Keratinocyte (primary cell): ENCODE results near the gene ADNP2. TPM values are rescaled to one million over a fixed set of nuclear protein-coding genes. Genes with fewer than 3 reads are reported as not detected.

Source experiments
- DNase-seq: peaks from one replicate; pipeline ENCODE4 v3.0.0-alpha.2; 2011; ENCODE audit warnings: low read depth, missing footprints, low spot score
- FAIRE-seq: peaks from 2 replicates; lab custom pipeline; 2011; peaks lifted over from hg19 to GRCh38; lab: Jason Lieb, UNC
- H2AFZ ChIP-seq: 2 replicates; pipeline ENCODE4 v1.6.0; 2012; ENCODE audit warnings: low read length, control low read depth, inconsistent platforms; ENCODE audit not compliant: control insufficient read depth
- H3K27ac ChIP-seq: 2 replicates; pipeline ENCODE4 v1.5.1; 2011; ENCODE audit warnings: low read length; ENCODE audit not compliant: control insufficient read depth, insufficient read depth
- H3K27me3 ChIP-seq: 3 replicates; pipeline ENCODE4 v1.6.0; 2011; ENCODE audit warnings: low read length; ENCODE audit not compliant: control insufficient read depth, insufficient read depth; ENCODE audit errors: extremely low read depth
- H3K36me3 ChIP-seq, 2 experiments: 2 replicates in 1 of 2; 3 replicates in 1 of 2; pipeline ENCODE4 v1.5.1; 2011; ENCODE audit warnings: low read length in 2 of 2, mild to moderate bottlenecking in 1 of 2; ENCODE audit not compliant: control insufficient read depth in 2 of 2, insufficient read depth in 2 of 2; ENCODE audit errors: extremely low read depth in 1 of 2
- H3K4me1 ChIP-seq: 3 replicates; pipeline ENCODE4 v1.5.1; 2011; ENCODE audit warnings: low read length; ENCODE audit not compliant: control insufficient read depth, insufficient read depth; ENCODE audit errors: extremely low read depth
- H3K4me2 ChIP-seq: 3 replicates; pipeline ENCODE4 v1.6.0; 2011; ENCODE audit warnings: low read depth, low read length; ENCODE audit not compliant: control insufficient read depth, insufficient read depth; ENCODE audit errors: extremely low read depth
- H3K4me3 ChIP-seq, 3 experiments: fragments of 200-600 bp in 1 of 3; sonication (generic) in 1 of 3; 2 replicates in 2 of 3; 3 replicates in 1 of 3; pipeline ENCODE4 v1.5.1; 2011 to 2016; ENCODE audit warnings: low read length in 3 of 3, mild to moderate bottlenecking in 3 of 3, control low read depth in 2 of 3, inconsistent platforms in 1 of 3, low read depth in 1 of 3, mixed read lengths in 1 of 3, mixed run types in 1 of 3, moderate library complexity in 1 of 3; ENCODE audit not compliant: control insufficient read depth in 2 of 3, insufficient read depth in 2 of 3; ENCODE audit errors: extremely low read depth in 1 of 3
- H3K79me2 ChIP-seq: 2 replicates; pipeline ENCODE4 v1.6.0; 2012; ENCODE audit warnings: low read length; ENCODE audit not compliant: control insufficient read depth, insufficient read depth
- H3K9ac ChIP-seq: 3 replicates; pipeline ENCODE4 v1.6.0; 2011; ENCODE audit warnings: low read length; ENCODE audit not compliant: control insufficient read depth, insufficient read depth; ENCODE audit errors: extremely low read depth
- H3K9me1 ChIP-seq: 3 replicates; pipeline ENCODE4 v1.6.0; 2011; ENCODE audit warnings: low read length; ENCODE audit not compliant: control insufficient read depth, insufficient read depth; ENCODE audit errors: extremely low read depth
- H3K9me3 ChIP-seq: 2 replicates; pipeline ENCODE4 v1.5.1; 2012; ENCODE audit warnings: low read depth, low read length; ENCODE audit not compliant: control insufficient read depth
- H4K20me1 ChIP-seq: 3 replicates; pipeline ENCODE4 v1.6.0; 2011; ENCODE audit warnings: low read length; ENCODE audit not compliant: control insufficient read depth, insufficient read depth; ENCODE audit errors: extremely low read depth
- EZH2 ChIP-seq: IDR thresholded peaks from one replicate; pipeline ENCODE4 v1.6.1; 2012; ENCODE audit warnings: inconsistent platforms, mild to moderate bottlenecking, low read length, moderate library complexity
- dilution Hi-C: fragments of 300-500 bp; cut with MboI; formaldehyde crosslinking; loops from one replicate; pipeline ENCODE4 v1.7.0; 2020; ENCODE audit warnings: low sequenced_read_pairs; ENCODE audit not compliant: extremely low pct_ligation_motif_present
- polyA plus RNA-seq, 5 experiments: library from polyadenylated mRNA; depleted of rRNA in 3 of 5; stranded (reverse) in 3 of 5; stranded (forward) in 1 of 5; unstranded in 1 of 5; fragments of >200 nt; gene quantifications; 1 replicate in 1 of 5; 2 replicates in 3 of 5; 3 replicates in 1 of 5; pipeline versions ENCODE4 v1.2.1 to v1.2.3, GENCODE V29; 2011 to 2012; ENCODE audit warnings: missing spikeins in 2 of 5, low read depth in 1 of 5, low replicate concordance in 1 of 5
- TF ChIP-seq, protein P1 (sequence below), 3 experiments: IDR thresholded peaks in 1 of 3; conservative IDR thresholded peaks in 1 of 3; optimal IDR thresholded peaks in 1 of 3; 2 replicates in 2 of 3; 3 replicates in 1 of 3; pipeline versions ENCODE3 to v1.5.1; 2011; ENCODE audit warnings: low read length in 3 of 3, mild to moderate bottlenecking in 3 of 3, moderate library complexity in 2 of 3, control low read depth in 1 of 3, inconsistent platforms in 1 of 3; ENCODE audit not compliant: insufficient read depth in 2 of 3; ENCODE audit errors: extremely low read depth in 1 of 3

Gene ADNP2
- polyA plus RNA-seq, 1 donor (not counting 4 experiments of a cell fraction or from before 2014, with no cell fraction given): 11.3 TPM

GRCh38 chr18:80159713-80160636 lies 50.9 kb downstream of the ADNP2 start:
- no peak for FAIRE-seq
- peaks cover 4% of the 10 kb centered on the region for H3K79me2 ChIP-seq
- H3K4me1 ChIP-seq: no peaks in the 10 kb centered on the region
- no peak overlapping the region for H3K4me3 ChIP-seq
- H3K9me3 ChIP-seq: no peaks in the 10 kb centered on the region
- dilution Hi-C loops: no loop called here
- no peak overlapping the region for H2AFZ ChIP-seq
- H4K20me1 ChIP-seq: peaks cover 2% of the 10 kb centered on the region
- no peak overlapping the region for H3K27ac ChIP-seq
- no peak overlapping the region for H3K4me2 ChIP-seq
- TF ChIP-seq, protein P1, sequence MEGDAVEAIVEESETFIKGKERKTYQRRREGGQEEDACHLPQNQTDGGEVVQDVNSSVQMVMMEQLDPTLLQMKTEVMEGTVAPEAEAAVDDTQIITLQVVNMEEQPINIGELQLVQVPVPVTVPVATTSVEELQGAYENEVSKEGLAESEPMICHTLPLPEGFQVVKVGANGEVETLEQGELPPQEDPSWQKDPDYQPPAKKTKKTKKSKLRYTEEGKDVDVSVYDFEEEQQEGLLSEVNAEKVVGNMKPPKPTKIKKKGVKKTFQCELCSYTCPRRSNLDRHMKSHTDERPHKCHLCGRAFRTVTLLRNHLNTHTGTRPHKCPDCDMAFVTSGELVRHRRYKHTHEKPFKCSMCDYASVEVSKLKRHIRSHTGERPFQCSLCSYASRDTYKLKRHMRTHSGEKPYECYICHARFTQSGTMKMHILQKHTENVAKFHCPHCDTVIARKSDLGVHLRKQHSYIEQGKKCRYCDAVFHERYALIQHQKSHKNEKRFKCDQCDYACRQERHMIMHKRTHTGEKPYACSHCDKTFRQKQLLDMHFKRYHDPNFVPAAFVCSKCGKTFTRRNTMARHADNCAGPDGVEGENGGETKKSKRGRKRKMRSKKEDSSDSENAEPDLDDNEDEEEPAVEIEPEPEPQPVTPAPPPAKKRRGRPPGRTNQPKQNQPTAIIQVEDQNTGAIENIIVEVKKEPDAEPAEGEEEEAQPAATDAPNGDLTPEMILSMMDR (optimal IDR thresholded peaks at IDR 0.05 in 1 of 3, IDR thresholded peaks at IDR 0.05 in 1 of 3, conservative IDR thresholded peaks at IDR 0.05 in 1 of 3; ENCODE audit: extremely low read depth in 1 of 3, insufficient read depth in 2 of 3, low read length in 3 of 3): no peak
- no peak for TF ChIP-seq EZH2
- H3K36me3 ChIP-seq: peaks cover 0 to 8% of the 10 kb centered on the region in 2 experiments
- no peak overlapping the region for H3K9ac ChIP-seq
- no peak for DNase-seq
- no peaks in the 10 kb centered on the region for H3K27me3 ChIP-seq
- no peaks in the 10 kb centered on the region for H3K9me1 ChIP-seq

DNA sequence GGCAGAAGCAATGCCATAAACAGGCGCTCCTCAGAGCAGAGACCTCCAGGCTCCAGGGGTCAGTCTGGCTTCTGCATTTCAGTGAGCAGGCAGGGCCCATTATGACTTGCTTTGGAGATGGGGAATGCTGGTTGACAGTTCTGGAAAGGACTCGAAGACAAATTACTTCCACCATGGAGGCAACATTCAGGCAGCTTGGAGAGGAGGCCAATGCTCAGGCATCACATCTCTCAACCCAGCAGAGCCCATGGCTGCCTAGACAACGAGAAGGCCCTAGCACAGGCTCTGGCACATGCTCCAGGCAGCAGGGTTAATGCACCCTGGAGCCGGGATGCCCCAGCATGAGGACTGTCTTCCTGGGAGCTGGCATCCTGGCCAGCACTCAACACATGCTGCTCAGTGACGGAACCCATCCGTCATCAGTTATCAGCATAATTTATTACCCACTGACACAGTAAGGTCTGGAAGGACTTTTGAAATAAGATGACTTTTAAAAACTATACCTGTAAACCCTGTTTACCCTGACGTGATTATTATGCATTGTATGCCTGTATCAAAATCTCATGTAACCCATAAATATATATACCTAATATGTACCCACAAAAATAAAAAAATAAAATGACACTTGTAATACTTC lies 52.8 kb downstream of the ADNP2 start:
- H3K4me1 ChIP-seq: no peaks in the 10 kb centered on the region
- H2AFZ ChIP-seq: no peak overlapping the region
- peaks cover 2% of the 10 kb centered on the region for H4K20me1 ChIP-seq
- no peak overlapping the region for H3K4me2 ChIP-seq
- DNase-seq: no peak
- FAIRE-seq: no peak
- H3K36me3 ChIP-seq: peaks cover 0 to 3% of the 10 kb centered on the region in 2 experiments
- no peak overlapping the region for H3K4me3 ChIP-seq
- no peaks in the 10 kb centered on the region for H3K9me1 ChIP-seq
- dilution Hi-C loops: no loop called here
- TF ChIP-seq EZH2: no peak
- no peak overlapping the region for H3K27ac ChIP-seq
- H3K9ac ChIP-seq: no peak overlapping the region
- H3K27me3 ChIP-seq: no peaks in the 10 kb centered on the region
- no peaks in the 10 kb centered on the region for H3K9me3 ChIP-seq
- peaks cover 4% of the 10 kb centered on the region for H3K79me2 ChIP-seq
